Peyer's patch (tissue), 4 donors: Measurements from ENCODE around the gene RALGPS1.

Experiments used
- POLR2A ChIP-seq, 2 donors: fragments of 450-650 bp; IDR thresholded peaks; one replicate each; pipeline ENCODE4 v1.5.1; 2017; ENCODE audit warnings: antibody characterized with exemption in 2 of 2, mild to moderate bottlenecking in 2 of 2, moderate library complexity in 2 of 2
- TF ChIP-seq, protein P1 (sequence below), 6 experiments: fragments of 450-650 bp in 4 of 6; fragments of 200-600 bp in 2 of 6; sonication (generic) in 1 of 6; IDR thresholded peaks; one replicate each; pipeline ENCODE4 v1.5.1; 2017 to 2019; ENCODE audit warnings: antibody characterized with exemption in 6 of 6, mild to moderate bottlenecking in 3 of 6, moderate library complexity in 1 of 6

DNA sequence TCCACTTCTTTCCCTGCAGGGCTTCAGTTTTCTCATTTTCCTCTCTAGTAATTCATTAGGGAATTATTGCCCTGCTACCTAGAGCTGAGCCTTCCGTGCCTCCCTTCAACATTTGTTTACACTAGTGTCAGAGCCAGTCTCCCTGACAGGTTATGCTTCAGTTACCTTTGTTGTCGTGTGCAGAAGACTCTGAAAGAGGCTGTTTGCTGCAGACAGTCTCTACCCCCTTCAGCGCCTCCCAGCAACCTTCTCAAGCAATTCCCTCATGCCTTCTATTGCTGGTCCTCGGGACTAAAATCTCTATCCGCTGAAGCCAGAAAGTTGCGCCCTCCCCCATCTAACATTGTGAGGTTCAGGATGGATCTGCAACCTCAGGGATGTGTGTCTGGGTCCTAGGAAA is 12.8 kb downstream of the RALGPS1 start:
- TF ChIP-seq, protein P1, sequence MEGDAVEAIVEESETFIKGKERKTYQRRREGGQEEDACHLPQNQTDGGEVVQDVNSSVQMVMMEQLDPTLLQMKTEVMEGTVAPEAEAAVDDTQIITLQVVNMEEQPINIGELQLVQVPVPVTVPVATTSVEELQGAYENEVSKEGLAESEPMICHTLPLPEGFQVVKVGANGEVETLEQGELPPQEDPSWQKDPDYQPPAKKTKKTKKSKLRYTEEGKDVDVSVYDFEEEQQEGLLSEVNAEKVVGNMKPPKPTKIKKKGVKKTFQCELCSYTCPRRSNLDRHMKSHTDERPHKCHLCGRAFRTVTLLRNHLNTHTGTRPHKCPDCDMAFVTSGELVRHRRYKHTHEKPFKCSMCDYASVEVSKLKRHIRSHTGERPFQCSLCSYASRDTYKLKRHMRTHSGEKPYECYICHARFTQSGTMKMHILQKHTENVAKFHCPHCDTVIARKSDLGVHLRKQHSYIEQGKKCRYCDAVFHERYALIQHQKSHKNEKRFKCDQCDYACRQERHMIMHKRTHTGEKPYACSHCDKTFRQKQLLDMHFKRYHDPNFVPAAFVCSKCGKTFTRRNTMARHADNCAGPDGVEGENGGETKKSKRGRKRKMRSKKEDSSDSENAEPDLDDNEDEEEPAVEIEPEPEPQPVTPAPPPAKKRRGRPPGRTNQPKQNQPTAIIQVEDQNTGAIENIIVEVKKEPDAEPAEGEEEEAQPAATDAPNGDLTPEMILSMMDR (IDR thresholded peaks at IDR 0.05): no peak
- TF ChIP-seq POLR2A (IDR thresholded peaks at IDR 0.05): no peak
